Stimulated activated CD8-positive, alpha-beta memory T cell treated with anti-CD3 and anti-CD28 coated beads, Interleukin-15, amount 100 ng/mL, for 48 hours (primary cell): ENCODE data around the gene PIGL.
A peak's percentile ranks its signal among the peaks of the same experiment; 100 is the strongest.
"Not testable (repeated sequence)": the region's sequence is repeated elsewhere in the genome, so short reads cannot be mapped to it uniquely, and the experiment has no call there.

Experiments
- DNase-seq, 2 donors: peaks; one replicate each; pipeline ENCODE4 v3.0.0-alpha.2; 2020; ENCODE audit warnings: low read depth in 2 of 2

The PIGL gene

GRCh38 chr17:16217002-16217635, at the start of gene PIGL:
PIGL (plus strand) TSS chr17:16217210; CDS start chr17:16217227, 17 bp downstream.
- peak; percentile 80 to 83 for DNase-seq

- no peak for DNase-seq
Observed at GRCh38 chr17:16171613-16172012, 45.4 kb upstream of the PIGL start.

DNA sequence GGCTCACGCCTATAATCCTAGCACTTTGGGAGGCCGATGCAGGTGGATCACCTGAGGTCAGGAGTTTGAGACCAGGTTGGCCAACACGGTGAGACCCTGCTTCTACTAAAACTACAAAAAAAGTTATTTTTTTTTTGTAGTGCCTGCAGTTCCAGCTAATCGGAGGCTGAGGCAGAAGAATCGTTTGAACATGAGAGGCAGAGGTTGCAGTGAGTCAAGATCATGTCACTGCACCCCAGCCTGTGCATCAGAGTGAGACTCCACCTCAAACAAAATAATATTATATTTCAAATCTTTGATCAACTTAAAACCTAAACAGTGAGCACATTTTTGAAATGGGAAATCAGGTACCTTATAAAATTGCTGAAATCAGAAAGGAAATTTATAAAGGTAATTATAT, 38.2 kb upstream of the PIGL start:
- DNase-seq = no peak

GRCh38 chr17:16181581-16181980, 35.4 kb upstream of the PIGL start:
- DNase-seq = no peak

DNA sequence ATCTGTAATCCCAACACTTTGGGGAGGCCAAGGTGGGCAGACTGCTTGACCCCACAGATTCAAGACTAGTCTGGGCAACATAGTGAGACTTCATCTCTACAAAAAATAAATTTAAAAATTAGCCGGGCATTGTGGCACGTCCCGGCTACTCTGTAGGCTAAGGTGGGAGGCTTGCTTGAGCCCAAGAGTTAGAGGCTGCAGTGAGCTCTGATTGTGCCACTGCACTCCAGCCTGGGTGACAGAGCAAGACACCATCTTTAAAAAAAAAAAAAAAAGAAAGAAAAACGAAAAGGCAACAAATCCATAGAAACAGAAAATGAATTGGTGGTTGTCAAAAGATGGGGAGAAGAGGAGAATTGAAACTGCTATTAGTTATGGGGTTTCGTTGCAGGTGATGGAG, 29.4 kb upstream of the PIGL start:
- DNase-seq = no peak

GRCh38 chr17:16189791-16190348, 27.1 kb upstream of the PIGL start:
- no peak for DNase-seq

DNA sequence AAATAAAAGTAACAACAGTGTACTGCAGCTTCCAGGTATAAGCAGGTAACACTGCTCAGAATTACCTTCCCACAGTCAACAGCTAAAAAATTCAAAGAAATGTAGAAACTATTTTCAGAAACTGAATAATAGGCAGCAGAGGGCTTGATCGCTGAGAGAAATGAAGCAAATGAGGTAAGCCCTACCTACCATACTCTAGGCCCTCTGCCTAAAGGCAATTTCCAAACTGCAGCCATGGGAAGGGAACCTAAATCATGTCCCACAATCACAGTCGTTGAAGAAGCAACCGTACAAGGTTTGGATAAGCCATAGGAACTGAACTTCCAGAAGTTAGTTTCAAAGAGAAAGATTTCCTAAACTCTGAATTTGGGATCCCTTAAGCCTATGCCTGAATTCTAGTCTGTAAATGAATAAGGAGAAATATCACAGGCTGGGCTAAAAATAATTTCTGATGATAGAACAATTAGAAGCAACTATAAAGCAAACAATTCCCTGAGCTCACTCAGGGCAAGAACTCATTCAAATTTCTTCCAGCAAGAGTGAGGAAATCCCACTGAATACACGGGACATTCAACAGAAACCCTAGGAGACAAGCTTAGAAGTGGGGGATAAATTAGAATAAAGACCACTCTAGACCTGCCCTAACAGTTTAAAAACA, 26.2 kb upstream of the PIGL start:
- DNase-seq = no peak

DNA sequence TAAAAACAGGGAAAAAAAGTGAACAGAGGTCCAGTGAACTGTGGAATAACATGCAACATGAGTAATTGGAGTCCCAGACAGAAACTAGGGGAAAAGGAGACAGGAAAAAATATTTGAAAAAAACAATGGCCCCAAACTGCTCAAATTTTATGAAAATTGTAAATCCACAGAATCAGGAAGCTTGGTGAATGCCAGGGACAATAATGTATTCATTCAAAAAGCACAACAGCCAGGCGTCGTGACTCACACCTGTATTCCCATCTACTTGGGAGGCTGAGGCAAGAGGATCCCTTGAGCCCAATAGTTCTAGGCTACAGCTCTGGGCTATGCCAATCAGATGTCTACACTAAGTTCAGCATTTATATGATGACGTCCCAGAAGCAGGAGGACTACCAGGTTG, 25.4 kb upstream of the PIGL start:
- DNase-seq = no peak

GRCh38 chr17:16194307-16194835, 22.6 kb upstream of the PIGL start:
- not testable (repeated sequence) for DNase-seq

DNA sequence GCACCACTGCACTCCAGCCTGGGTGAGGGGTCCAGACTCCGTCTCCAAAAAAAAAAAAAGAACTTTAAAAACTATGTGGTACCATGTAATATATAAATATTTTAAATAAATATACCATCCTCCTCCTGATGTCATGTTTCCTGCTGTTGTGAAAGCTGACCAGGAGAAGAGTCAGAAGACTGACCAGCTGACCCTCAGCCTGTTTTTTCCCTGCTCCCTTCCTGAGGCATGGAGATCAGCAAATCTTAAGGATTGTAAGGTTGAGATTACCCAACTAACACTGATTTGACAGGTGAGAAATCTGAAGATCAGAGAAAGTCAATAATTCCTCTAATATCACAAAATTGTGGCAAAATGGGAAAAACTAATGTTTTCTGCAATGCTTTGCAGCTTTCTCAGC, 19.7 kb upstream of the PIGL start:
- DNase-seq = no peak

- DNase-seq = no peak
Observed at GRCh38 chr17:16199093-16199492, 17.9 kb upstream of the PIGL start.

- DNase-seq = not testable (repeated sequence)
Observed at GRCh38 chr17:16201693-16202131, 15.3 kb upstream of the PIGL start.

DNA sequence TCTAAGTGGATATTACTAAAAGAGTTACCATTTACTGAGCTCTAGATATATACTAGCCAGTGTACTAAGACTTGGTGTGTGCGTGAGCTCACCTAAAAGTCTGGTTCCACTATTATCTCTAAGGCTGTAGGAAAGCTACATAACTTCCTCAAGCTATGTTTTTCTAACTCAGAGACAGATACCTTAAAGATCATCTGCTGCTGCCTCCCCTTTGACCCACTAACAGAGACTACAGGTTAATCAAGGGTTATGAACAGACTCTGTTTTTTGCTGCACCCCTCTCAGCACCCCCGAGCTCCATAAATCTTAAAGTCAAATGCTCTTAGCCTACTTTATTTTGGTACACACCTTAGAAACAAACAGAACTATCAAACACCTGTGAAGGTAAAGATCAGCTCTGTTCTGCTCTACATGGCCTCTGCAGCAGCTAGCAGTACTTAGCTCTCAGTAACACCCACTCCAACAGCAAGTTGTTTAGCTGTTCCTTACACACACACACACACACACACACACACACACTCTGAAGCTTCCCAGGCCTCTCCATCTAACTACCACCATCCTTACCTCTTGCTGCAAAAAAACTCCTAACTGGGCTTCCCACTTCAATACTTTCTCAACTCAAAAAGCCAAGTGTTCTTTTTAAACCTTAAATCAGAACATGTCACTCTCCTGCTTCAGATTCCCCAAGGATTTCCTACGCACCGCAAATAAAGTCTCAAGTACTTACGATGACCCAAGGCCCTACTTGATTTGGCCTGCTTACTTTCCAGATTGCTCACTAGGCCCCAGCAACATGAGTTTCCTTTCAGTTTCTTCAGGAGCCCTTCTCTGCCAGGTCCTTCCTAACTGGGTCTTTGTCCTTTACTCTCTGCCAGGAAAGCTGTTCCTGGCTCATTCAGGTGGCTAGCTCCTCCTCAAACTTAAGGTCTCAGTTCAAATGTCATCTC, 14.2 kb upstream of the PIGL start:
- not testable (repeated sequence) for DNase-seq

GRCh38 chr17:16204763-16205162, 12.2 kb upstream of the PIGL start:
- DNase-seq = not testable (repeated sequence)

GRCh38 chr17:16211590-16211989, 5.4 kb upstream of the PIGL start:
- DNase-seq = no peak

- no peak for DNase-seq
Observed at GRCh38 chr17:16212793-16213192, 4.2 kb upstream of the PIGL start.

DNA sequence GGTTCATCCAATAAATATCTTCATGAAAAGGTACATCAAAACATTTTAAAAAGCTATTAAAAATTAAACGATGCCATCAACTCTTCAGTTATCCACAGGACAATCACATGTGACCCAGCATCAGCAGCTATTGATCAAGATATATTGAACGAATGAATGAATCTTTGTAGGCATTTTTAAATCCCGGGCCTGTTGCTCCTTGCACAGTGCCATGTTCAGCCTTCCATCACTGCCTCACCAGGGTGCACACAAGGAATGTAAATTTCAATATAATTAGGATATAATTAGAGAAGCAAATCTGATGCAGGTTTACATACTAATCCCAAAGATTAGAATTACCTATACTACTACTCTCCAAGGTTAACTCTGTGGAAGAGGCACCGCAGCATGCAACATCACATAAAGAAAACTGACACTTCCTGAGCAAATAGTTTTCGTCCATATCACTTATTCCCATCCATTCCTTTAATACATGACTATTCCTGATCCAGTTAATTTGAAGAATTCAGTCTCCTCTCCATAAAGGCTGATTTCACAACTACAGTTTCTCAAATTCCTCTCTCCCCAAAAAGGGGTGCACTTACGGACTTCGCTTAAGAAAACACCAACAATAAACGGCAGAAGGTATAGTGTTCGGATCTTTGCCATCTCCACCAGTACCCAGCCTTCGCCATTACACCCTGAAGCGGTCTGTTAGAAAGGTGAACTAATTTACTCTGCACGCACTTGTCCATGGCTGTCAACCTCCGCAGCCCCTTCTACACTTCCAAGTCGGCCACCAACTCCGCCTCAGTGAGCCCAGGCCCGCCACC, 2.6 kb upstream of the PIGL start:
- no peak for DNase-seq

DNA sequence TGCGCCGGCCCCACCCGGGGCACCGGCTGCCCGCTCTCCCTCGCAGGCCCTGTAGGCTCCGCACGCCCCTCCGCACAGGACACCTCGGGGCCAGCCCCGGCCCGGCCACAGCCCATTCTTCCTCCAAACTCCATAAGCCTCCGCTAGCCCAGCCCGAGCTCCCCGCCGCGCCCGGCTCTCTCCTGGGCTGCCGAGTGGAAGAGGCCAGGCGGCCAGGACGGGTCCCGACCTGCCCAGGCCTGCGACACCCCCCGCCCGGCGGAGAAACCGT, 2.1 kb upstream of the PIGL start:
- DNase-seq = peak; percentile 22 to 27

DNA sequence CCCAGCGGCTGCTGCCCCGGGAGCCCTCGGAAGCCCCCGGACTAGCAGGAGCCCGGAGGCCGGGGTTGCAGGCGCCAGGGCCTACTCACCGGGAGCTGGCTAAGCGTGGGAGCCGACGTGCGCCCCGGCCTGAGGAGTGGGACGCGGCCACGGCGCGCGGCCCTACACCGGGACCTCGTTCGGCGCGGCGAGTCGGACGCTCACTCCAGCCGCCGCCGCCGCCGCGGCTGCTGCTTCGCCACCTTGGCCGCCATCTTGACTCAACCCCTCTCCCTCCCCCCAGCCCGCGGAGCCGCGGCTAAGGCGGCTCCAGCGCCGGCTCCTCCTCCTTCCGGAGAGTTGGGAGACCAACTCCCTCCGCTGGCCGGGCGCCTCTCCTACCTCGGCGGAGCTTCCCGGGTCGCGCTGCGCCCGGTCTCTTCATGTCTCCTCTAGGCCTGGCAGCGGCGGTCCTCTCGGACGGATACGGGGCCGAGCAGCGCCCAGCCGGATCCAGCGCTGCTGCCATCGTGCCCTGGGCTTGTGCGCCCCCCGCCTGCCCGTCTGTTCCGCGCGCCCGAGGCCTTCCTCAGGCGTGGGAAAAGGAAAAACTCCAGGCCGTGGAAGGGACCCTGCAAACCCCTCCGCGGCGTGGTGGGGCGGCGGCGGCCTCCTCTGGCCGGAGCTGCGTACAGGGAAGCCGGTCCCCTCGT, 1.6 kb upstream of the PIGL start, which contains the start of gene NCOR1:
Gene NCOR1, minus strand, starts transcription at position 262 of the 692 bp plus-strand sequence. CDS start 20,965 bp downstream, outside the sequence.
- peak; percentile 87 to 88 for DNase-seq

DNA sequence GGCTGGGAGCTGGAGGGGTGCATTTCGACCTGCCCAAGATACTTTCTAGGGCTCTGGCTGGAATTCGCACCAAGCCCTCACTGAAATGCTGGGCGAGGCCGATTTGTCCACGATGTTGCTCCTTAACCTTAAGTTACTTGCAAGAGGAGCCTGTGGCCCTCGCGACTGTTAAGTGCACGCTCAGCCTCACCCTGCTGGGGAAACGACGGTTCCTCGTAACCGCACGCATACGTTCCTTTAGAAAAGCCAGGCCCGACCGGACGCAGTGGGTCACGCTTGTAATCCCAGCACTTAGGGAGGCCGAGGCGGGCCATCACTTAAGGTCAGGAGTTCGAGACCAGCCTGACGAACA, 1.1 kb upstream of the PIGL start:
- peak in 1 of 2 donors; percentile 22 for DNase-seq
